Posterior cingulate gyrus (tissue), 11 donors: ENCODE data around the gene PRR12.
"Not testable (repeated sequence)": the region's sequence is repeated elsewhere in the genome, so short reads cannot be mapped to it uniquely, and the experiment has no call there.

ENCODE experiments used
- DNase-seq, 10 donors: peaks; one replicate each; pipeline versions ENCODE4 v3.0.0 to v3.0.0-alpha.2; 2020 to 2021; ENCODE audit warnings: mixed read lengths in 3 of 10
- intact Hi-C: fragments of 100-400 bp; cut with DNase I; formaldehyde crosslinking; loops from one replicate; pipeline ENCODE4 v1.15.1; 2023

The PRR12 gene

DNA sequence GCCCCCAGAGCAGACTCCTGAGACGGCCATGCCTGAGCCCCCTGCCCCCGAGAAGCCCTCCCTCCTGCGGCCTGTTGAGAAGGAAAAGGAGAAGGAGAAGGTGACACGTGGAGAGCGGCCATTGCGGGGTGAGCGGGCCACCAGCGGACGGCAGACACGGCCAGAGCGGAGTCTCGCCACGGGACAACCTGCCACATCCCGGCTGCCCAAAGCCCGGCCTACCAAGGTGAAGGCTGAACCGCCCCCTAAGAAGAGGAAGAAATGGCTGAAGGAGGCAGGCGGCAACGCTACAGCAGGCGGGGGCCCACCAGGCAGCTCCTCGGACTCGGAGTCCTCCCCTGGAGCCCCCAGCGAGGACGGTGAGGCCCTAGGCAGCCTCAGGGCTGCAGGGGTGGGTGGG is 24.9 kb downstream of the PRR12 start:
- intact Hi-C loops, result no loop called here
- DNase-seq, result no peak

DNA sequence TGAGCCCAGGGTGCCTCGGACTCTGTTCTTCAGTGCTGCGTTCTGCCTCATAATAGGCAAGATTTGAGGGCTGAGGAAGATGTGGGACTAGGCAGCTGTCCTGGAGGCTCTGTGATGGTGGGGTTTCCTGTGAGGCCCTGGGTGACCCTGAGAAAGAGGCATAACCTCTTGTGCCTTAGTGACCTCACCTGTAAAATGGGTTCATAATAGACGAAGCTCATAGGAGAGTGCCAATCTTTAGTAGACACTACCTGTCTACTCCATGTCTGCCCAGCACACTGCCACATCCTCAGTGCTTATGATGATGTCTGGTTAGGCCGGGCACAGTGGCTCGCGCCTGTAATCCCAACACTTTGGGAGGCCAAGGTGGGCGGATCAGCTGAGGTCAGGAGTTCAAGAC is 25.6 kb downstream of the PRR12 start:
- intact Hi-C loops, result no loop called here
- no peak for DNase-seq

DNA sequence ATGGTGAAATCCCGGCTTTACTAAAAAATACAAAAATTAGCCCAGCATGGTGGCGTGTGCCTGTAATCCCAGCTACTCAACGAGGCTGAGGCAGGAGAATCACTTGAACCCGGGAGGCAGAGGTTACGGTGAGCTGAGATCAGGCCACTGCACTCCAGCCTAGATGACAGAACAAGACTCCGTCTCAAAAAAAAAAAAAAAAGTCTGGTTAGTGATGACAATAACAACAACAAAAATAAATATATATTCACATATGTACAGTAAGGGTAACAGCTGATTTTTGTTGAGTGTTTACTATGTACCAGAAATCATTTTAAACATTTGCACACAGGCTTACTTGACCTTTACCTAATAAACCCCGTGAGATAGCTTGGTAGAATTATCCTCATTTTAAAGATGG is 26.0 kb downstream of the PRR12 start:
- intact Hi-C loops, result no loop called here
- no peak for DNase-seq

DNA sequence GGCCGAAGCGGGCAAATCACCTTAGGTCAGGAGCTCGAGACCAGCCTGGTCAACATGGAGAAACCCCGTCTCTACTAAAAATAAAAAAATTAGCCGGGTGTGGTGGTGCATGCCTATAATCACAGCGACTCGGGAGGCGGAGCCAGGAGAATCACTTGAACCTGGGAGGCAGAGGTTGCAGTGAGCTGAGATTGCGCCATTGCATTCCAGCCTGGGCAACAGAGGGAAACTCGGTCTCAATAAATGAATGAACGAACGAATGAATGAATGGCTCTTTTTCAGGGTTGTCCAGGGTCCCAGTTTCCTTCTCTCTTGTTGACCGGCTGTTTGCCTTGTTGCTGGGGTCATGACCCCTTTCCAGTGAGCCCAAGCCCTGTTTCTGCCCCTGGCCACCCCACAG is 26.9 kb downstream of the PRR12 start:
- intact Hi-C loops, DNase-seq: not testable (repeated sequence)

DNA sequence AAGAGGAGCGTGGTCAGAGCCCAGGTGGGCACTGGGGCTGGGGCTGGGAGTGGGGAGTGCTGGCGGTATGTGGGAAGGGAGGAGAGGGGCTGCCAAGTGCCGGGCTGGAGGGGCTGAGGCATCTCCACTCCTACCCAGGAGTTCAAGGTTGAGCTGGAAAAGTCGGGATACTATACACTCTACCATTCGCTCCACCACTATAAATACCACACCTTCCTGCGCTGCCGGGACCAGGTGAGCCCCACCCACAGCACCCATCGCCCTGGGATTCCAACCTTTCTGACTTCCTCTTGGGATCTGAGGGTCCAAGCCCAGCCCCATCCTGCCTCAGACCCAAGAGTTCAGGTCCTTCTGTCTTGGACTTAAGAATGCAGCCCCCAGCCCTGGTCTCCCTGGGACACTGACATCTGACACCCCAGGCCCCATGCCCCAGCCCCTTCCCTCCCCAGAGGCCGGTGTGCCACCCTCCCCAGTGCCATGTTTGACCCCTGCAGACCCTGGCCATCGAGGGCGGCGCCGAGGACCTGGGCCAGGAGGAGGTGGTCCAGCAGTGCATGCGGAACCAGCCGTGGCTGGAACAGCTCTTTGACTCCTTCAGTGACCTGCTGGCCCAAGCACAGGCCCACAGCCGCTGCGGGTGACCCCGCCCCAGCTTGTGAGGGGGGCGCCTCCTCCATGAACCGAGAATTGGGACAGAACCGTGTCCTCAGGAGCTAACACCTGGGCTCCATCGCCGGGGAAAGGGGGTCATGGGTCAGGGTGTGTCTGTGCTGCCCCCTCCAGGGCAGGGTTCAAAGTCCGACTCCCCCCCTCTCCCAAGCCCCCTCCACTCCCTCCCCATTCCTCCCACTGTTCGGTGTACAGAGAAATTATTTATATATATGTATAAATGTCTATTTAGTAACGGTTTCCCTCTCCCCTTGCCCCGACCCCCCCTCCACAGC is 34.3 kb downstream of the PRR12 start:
- intact Hi-C loops, result no loop called here
- no peak for DNase-seq

DNA sequence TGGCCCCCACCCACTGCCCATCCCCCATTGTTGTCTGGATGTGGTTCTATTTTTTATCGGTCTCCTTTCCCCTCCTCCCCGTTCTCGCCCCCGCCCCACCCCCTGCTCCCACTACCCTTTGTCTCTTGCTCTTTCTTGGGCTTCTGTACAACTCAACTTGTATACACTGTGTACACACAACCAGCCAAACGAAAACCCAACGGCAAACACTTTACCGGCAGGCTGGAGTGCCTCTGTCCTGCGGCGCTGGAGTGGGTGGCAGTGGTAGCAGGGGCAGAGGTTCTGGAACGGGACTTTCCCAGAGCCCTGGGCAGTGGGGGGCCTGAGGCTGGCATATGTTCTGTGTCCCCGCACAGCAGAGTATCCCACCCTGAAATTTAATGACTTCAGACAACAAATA is 35.2 kb downstream of the PRR12 start:
- intact Hi-C loops, result no loop called here
- no peak for DNase-seq

DNA sequence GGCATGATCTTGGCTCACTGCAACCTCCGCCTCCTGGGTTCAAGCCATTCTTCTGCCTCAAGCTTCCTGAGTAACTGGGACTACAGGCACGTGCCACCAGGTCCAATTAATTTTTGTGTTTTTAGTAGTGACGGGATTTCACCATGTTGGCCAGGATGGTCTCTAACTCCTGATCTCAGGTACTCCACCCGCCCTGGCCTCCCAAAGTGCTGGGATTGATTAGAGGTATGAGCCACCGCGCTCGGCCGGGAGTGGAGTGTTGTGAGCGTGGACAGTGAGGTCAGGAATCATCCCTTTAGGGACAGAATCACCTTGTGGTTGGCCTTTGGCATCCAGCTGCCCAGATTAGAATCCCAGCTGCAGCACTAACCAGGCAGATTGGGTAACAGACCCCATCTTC is 38.7 kb downstream of the PRR12 start:
- no peak for DNase-seq
- intact Hi-C loops, result no loop called here

DNA sequence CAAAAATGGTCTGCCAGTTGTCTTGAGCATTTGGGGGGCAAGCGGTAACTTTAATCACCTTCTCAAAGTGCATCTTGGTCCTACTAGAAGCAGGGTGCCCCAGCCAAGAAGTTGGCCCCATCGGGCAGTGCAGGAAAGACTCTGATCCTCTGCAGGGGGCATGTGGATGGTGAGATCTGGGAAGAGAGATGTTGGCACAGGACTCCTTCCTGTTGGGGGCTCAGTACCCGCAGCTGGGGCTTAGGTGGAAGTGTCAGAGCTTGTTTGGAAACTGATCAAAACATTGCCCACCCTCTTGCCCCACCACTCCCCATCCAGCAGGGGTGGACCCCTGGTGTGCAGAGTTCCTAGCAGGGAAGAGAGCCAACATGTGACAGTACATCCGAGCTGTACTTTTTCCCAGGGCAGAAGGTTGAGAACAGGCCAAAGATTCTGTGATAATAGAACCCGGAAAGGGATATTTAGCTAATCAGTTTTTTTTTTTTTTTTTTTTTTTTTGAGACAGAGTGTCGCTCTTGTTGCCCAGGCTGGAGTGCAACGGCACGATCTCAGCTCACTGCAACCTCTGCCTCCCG is 40.1 kb downstream of the PRR12 start:
- DNase-seq, result no peak
- intact Hi-C loops, result no loop called here

DNA sequence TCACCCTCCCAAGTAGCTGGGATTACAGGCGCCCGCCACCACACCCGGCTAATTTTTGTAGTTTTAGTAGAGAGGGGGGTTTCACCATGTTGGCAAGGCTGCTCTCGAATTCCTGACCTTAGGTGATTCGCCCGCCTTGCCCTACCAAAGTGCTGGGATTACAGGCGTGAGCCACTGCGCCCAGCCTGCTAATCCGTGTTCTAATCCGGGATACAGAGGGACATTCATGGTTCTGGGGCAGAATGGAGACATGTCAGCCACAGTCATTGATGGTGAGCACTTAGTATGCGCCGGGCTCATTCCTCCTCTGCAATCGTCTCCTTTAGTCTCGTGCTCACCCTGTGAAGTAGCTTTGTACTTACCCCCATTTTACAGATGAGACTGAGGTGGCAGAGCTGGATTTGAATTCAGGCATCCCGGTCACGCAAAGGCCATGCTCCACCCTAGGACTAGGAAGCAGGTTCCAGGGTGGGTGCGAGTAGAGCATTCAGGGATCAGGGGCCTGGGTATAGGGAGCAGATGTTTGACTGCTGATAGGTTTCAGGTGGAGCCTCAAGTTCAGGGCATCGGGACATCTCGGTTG is 40.7 kb downstream of the PRR12 start:
- intact Hi-C loops, result no loop called here
- no peak for DNase-seq

DNA sequence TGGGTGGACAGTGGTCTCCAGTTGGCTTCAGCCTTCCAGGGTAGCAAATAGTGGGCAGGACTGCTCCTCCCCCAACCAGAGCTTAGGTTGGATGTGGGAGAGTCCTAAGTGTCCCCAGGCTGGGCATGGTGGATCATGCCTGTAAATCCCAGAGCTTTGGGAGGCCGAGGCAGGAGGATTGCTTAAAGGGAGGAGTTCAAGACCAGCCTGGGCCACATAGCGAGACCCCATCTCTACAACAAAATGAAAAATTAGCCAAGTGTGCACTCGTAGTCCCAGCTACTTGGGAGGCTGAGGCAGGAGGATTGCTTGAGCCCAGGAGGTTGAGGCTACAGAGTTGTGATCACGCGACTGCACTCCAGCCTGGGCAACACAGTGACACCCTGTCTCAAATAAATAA is 41.6 kb downstream of the PRR12 start:
- DNase-seq, result no peak
- intact Hi-C loops, result no loop called here

DNA sequence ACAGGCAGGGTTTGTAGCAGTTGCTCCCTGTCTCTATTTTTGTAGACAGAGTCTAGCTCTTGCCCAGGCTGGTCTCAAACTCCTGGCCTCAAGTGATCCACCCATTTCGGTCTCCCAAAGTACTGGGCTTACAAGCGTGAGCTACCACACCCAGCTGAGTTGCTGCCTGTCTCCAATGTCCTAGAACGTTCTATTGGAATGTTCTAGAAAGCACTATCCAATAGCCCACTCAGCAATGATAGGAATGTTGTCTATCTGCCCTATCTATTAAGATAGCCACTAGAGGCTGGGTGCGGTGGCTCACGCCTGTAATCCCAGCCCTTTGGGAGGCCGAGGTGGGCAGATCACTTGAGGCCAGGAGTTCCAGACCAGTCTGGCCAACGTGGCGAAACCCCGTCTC is 42.3 kb downstream of the PRR12 start:
- intact Hi-C loops, DNase-seq: not testable (repeated sequence)

DNA sequence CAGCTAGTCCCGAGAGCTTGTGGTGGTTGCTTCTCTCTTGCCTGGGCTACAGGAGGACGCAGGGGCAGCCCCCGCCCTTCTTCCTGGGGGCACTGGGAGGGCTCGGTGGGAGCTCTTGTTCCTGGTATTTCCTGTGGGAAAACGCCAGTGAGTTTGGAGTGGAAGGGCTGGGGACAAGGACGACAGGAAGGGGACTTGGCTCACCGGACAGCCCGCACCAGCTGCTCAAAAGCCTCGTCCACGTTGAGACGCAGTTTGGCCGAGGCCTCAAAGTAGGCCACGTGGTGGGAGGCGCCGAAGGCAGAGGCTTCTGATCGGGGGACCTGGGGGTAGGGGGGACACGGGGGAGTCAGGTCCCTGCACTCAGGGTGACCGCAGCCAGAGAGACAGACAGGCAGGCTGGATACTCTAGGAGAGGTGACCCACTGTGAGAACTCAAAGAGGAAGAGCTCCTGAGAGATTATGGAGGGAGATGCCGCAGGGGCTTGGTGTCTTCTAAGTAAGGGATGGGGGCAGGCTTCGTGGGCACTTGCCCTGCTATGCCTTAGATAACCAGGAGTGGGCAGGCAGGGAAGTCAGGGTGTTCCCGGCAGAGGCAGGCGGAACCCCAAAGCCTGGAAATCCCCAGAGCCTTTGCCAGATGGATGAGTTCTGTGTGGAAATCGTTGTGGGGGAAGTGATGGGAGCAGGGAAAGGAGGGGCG is 44.7 kb downstream of the PRR12 start:
- no peak for DNase-seq
- intact Hi-C loops, result no loop called here

DNA sequence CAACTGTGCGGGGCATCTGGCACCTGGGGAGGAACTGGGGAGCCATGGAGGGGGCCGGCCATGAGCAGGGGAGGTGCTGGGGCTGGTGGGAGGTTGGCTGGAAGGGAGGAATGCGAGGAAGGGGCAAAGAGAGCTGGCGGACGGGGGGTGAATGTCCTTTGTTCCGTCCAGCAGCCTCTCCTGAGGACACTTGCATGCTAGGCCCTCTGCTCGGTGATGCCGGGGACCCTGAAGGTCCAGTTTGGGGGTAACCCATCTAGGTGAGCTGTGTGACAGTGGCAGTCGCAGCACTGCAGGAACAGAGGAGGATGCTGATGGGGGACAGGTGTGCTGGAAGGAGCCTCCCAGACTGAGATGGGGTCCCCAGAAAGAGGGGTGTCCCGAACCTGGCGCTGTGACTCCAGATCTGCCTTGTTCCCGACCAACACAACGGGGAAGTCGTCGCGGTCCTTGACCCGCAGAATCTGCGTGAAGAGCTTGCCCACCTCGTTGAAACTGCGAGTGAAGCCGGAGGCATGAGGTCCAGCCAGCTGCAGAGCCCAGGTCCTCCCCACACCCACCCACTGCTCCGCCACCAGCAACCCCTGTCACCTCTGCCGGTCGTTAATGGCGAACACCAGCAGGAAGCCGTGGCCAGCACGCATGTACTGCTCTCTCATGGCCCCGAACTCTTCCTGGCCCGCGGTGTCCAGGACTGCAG is 45.4 kb downstream of the PRR12 start:
- intact Hi-C loops, result no loop called here

DNA sequence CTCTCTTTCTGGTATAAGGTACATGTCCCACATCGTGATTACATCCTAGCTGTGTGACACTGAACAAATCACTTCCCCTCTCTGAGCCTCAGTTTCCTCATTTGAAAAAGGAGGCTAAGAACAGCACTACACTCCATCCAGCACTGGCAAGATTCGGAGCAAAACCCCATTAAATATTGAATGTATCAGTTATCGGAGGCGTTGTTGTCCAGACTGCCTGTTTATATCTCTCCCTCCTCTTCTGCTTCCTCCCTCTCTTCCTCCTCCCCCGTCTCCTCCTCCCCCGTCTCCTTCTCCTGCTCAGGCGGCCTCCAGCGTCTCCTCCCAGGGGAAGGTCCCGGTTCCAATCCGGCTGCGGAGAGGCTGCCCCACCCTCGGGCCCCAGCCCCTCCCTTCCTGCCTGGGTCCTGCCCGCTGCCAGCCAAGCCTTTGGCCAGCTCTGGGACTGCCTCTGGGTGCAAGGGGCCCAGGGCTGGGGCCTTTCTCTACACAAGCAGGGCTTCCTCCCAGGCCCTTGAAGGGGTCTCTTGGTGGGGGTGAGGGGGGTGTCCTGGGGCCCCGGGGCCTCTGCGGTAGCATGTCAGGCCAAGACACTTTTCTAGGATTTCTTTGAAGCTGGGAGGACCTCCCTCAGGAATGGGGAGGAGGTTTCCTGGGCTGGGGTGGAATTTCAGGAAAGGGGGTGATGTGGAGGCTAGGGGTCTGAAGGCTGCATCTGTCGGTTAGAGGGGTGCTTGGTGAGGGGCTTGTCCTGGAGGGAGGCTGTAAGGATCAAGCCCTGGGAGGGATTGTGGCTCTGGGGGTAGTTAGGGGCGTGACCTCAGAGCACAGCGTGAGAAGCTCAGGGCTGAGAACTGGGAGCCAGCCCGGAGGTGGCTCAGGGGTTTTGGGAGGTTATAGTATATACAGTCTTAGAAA is 47.1 kb downstream of the PRR12 start:
- no peak for DNase-seq
- intact Hi-C loops, result no loop called here

More for the DNA sequence above, 45.4 kb downstream of the PRR12 start:
- DNase-seq, result no peak

DNA sequence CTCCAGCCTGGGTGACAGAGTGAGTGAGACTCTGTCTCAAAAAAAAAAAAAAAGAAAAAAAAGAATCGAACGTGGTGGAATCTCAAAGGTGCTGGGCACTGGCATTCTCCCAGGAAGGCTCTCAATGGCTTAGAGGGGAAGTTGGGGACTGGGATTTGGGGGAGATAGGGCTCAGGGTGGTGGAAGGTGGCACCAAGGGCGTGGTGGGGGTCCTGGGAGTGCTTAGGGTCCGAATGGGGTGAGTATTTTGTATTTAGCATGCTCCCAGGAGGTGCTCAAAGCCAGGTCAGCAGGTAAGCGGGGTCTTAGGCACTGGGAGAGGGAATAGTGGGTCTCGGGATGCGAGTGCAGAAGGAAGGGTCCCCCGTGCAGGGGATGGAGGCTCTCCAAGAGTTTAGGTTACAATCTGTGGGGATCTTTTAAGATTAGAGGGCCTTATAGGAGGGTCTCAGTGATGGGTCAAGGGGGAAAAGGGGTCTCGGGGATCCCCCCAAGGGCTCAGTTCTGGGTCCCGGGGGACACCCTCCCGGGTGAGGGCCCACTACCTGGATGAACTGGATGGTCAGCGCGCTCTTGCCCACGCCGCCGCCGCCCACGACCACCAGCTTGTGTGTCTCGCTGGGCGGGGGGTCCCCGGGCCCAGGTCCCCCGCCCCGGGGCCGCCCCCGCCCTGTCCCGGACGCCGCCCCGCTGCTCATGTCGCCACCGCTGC is 48.6 kb downstream of the PRR12 start:
- intact Hi-C loops, result loop anchor here (2.0 to 5.0 kb wide), 2 partner anchors 38 to 47 kb away; partner anchors contain the start of gene PRMT1
- no peak for DNase-seq

DNA sequence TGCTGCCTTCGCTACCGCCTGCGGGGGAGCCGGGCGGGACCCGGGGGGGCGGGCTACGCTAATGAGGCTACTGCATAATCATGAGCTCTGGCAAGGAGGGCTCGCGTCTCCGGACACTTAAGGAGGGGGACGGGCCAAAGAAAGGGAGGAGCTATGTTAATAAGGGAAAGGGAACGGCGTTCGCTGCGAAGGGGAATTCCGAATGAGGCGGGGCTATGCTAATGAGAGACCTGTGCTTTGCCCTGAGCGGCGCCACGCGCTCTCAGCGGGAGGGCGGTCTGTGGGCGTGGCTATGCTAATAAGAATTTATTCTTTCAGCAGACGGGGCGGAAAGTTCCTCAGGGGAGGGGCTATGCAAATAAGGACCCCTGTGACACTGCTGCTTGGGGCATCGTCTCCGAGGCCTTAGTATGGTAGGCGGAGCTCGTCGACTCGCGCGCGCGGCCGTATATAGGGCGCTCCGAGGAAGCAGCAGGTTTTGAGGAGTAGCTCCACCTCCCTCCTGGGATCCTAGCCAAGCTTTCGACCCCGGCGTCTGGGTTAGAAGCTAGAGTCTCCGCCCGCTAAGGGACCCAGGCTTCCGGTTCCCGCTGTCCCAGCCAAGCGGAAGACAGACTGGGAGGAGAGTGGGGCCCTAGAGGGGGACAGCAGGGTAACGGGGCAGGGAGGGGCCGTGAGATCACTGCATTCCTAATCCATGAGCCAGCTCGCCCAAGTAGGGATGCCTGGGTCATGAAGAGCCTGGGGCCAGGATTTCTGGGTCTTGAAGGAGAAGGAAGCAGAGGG is 49.3 kb downstream of the PRR12 start, which contains the start of gene RRAS:
RRAS (minus strand) TSS at position 31 of the 786 bp plus-strand sequence. CDS start 45 bp downstream, outside the sequence.
- intact Hi-C loops, result loop anchor here (2.0 to 5.0 kb wide), 2 partner anchors 37 to 48 kb away; partner anchors contain the start of gene PRMT1
- peak; percentile 95 to 100 (median 99) for DNase-seq

DNA sequence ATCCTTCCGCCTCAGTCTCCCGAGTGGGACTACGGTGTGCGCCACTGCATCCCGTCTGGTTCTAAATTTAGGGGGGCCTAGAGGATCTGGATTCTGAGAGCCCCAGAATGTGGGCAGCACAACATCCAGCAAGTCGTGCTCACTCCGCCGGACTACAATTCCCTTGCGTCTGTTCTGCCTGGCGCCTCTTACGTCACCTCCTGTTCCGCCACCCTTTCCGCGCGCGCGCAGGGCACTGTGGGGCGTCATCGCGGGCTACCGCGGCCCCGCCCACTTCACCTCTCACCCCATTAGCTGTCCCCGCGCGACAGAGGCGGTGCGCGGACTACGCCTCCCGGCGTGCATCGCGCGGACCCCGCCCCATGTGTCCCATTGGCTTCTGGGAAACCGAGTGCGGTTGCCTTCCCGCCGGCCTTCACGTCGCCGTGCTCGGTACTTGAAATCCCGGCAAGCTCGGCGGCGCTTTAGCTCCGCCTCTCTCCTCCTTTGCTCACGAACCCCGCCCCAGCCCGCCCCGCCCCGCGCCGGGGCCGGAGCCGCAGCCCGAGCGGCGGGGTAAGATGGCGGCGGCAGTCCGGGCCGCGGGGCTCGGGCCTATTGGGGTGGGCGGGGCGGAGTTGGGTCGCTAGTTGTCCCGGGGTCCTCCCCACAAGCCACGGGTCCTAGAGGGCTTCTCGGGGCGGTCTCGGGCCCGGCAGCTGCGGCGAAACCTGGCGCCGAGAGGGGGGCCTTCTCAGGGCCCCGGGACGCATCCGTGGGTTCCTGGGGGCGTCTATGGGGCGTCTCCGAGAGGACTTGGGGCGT is 50.9 kb downstream of the PRR12 start, which contains the start of gene SCAF1:
SCAF1 (plus strand) TSS at position 522 of the 804 bp plus-strand sequence. CDS start 2,818 bp downstream, outside the sequence.
- intact Hi-C loops, result loop anchor here (2.0 to 5.0 kb wide), 3 partner anchors 23 to 49 kb away; partner anchors contain the start of genes BCL2L12, IRF3 and PRMT1
- peak; percentile 98 to 100 (median 99) for DNase-seq
